HG03196 (cell line): ENCODE measurements around the gene R3HDML.
"Not testable (repeated sequence)": the region's sequence is repeated elsewhere in the genome, so short reads cannot be mapped to it uniquely, and the experiment has no call there.

Source experiments
- ATAC-seq: cut with Tn5 transposase; IDR thresholded peaks from one replicate; pipeline ENCODE4 v1.9.1; 2021; ENCODE audit not compliant: unreplicated experiment

Gene R3HDML

GRCh38 chr20:44327748-44328147, 9.1 kb upstream of the R3HDML start:
- not testable (repeated sequence) for ATAC-seq

GRCh38 chr20:44328428-44328827, 8.4 kb upstream of the R3HDML start:
- ATAC-seq: no peak

- ATAC-seq: no peak
Measured at GRCh38 chr20:44331201-44331600, 5.6 kb upstream of the R3HDML start.

- no peak for ATAC-seq
Measured at GRCh38 chr20:44334306-44334705, 2.5 kb upstream of the R3HDML start.

GRCh38 chr20:44334709-44335108, 2.1 kb upstream of the R3HDML start:
- ATAC-seq: no peak

- no peak for ATAC-seq
Measured at GRCh38 chr20:44335675-44336074, 1.2 kb upstream of the R3HDML start.

GRCh38 chr20:44336086-44336485, 757 bp upstream of the R3HDML start:
- no peak for ATAC-seq

GRCh38 chr20:44342248-44342647, 5.4 kb downstream of the R3HDML start:
- no peak for ATAC-seq

- ATAC-seq: no peak
Measured at GRCh38 chr20:44343162-44343675, 6.4 kb downstream of the R3HDML start.

- ATAC-seq: no peak
Measured at GRCh38 chr20:44344723-44345122, 7.9 kb downstream of the R3HDML start.

- ATAC-seq: no peak
Measured at GRCh38 chr20:44345147-44345546, 8.3 kb downstream of the R3HDML start.

- not testable (repeated sequence) for ATAC-seq
Measured at GRCh38 chr20:44345941-44346340, 9.1 kb downstream of the R3HDML start.

GRCh38 chr20:44348168-44348659, 11.4 kb downstream of the R3HDML start:
- no peak for ATAC-seq

- ATAC-seq: no peak
Measured at GRCh38 chr20:44349349-44349748, 12.5 kb downstream of the R3HDML start.

GRCh38 chr20:44350567-44350966, 13.7 kb downstream of the R3HDML start:
- ATAC-seq: no peak

- ATAC-seq: no peak
Measured at GRCh38 chr20:44354979-44355497, 18.2 kb downstream of the R3HDML start.

GRCh38 chr20:44355498-44356352, 18.9 kb downstream of the R3HDML start, which contains the start of gene HNF4A:
HNF4A (plus strand) TSS chr20:44355699; CDS start chr20:44355805, 106 bp downstream.
- no peak for ATAC-seq

- no peak for ATAC-seq
Measured at GRCh38 chr20:44356353-44356723, 19.5 kb downstream of the R3HDML start.

- ATAC-seq: no peak
Measured at GRCh38 chr20:44357020-44357419, 20.2 kb downstream of the R3HDML start.

- no peak for ATAC-seq
Measured at GRCh38 chr20:44357555-44358125, 20.8 kb downstream of the R3HDML start.

GRCh38 chr20:44358776-44359175, 21.9 kb downstream of the R3HDML start:
- no peak for ATAC-seq

- ATAC-seq: no peak
Measured at GRCh38 chr20:44360221-44360620, 23.4 kb downstream of the R3HDML start.
